GM19463 (cell line): ENCODE measurements around the gene FXYD7.
"Not testable (repeated sequence)": the region's sequence is repeated elsewhere in the genome, so short reads cannot be mapped to it uniquely, and the experiment has no call there.

Experiments
- ATAC-seq: cut with Tn5 transposase; IDR thresholded peaks from one replicate; pipeline ENCODE4 v1.9.1; 2021; ENCODE audit warnings: mild to moderate bottlenecking, moderate library complexity; ENCODE audit not compliant: unreplicated experiment

The FXYD7 gene

DNA sequence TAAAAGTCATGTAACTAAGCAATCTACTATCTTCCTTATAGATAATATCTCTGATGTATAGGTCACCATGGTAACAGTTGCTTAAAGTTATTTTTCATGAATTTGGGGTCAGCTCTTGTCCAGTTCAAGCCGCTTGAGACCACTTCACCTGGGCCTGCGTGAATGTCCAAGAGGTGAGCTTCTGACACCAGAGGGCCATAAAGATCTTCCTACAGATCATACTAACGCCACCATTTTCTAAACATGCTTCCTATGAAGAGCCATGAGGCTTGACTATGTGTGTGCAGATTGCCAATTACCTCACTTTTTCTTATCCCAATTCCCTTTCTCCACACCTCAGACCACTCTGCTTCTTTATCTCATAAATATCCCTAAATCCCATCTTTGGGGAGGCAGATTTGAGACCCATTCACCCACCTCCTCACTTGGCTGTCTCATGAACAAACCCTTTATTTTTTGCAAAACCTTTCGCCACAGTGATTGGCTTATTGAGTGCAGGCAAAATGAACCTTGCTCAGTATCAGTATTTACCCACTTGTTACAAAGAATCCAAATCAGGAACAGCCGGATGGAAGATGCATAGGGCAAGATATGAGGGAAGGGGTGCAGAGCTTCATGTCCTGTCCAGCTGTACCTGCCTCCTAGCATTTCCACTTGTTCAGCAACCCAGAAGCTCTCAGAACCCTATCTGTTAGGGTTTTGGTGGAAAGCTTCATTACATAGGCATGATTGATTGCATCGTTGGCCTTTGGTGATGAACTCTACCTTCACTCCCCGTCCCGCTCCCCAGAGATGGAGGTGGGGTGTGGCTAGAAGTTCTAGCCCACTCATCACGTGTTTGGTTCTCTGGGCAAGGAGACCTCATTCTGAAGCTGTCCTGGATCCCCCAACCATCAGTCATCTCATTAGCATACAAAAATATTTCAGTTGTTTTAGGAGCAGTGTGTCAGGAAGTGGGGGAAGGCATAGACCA lies 51.2 kb downstream of the FXYD7 start:
- ATAC-seq = no peak

DNA sequence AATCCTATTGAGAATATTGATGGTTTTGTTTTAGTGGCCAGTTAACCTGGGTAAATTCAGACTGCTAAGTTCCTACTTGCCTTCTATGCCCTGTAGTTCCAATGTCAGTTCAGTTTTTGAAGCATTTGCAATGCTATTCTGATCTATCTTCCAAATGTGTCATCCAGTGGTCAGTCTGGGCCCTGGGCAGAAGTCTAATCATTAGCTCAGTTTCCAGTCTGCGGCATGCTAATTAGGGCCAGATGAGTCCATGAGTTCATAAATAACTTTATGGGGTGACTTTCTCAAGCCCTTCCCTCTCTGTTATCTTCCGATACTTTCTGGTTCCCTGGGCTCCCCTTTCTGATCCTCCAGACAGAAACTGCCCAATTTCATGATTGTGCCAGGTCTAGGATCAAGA lies 52.8 kb downstream of the FXYD7 start:
- no peak for ATAC-seq

DNA sequence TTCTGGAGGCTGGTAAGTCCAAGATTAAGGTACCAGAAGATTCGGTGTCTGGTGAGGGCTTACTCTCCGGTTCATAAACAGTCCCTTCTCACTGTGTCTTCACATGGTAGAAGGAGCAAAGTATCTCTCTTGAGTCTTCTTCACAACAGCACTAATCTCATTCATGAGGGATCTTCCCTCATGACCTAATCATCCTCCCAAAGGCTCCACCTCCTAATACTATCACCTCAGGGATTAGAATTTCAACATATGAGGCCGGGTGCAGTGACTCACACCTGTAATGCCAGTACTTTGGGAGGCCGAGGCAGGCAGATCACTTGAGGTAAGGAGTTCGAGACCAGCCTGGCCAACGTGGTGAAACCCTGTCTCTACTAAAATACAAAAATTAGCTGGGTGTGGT lies 53.8 kb downstream of the FXYD7 start:
- ATAC-seq = not testable (repeated sequence)

DNA sequence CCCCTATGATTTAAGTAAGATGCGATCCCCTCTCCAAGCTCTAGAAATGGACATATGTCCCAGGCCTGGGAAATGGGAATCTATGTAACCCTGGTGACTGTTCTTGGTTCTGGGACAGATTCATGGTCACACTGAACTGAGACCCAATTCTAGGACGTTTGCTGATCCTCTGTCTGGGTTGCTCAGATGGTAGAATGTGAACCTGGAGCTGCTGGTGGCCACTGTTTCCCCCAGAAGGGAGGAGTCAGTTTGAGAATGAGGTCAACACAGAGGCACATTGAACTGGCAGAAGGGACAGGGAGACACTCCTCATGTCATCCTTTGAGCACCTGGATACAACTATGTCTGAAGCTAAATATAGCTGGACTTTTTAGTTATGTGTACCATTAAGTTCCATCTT lies 56.4 kb downstream of the FXYD7 start:
- ATAC-seq = no peak

DNA sequence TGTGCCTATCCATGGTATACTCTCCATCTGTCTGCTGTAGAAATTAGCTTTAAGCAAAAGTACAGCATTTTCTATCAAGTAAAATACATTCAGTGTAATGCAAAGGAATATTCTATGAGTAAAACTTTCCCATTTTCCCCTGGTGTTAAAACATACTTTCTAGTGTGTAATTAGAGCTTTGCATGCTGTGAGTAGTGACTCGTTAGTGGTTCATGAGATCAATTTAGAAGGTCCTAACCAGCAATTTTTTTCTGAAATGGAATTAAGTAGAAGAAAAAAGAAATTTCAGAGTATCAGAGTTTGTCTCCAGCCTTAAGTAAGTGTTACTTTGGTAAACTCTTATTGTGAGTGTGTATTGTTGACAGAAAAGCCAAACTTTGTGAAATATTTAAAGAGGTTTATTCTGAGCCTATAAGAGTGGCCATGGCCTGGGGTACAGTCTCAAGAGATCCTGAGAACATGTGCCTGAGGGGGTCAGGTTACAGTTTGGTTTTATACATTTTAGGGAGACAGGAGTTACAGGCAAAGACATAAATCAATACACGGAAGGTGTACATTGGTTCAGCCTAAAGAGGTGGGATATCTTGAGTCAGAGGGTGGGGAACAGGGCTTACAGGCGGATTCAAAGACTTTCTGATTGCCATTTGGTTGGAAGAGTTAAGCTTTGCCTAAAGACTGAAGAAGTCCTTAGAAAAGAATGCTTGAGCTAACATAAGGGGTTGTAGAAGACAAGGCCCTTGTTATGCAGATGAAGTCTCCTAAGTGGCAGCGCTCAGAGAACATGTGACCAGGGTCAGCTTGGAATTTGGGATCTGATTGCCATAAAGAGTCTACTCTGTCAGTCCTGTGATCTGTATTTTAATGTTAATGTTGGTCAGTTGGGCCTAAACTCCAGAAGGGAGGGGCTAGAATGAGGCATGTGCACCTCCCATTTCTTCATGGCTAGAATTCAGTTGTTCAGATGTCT lies 60.0 kb downstream of the FXYD7 start:
- ATAC-seq = no peak
